Stomach (tissue), 4 donors: ENCODE results near the gene WDR93.

ENCODE experiments used
- EP300 ChIP-seq: sonication (generic); formaldehyde crosslinking; IDR thresholded peaks from one replicate; pipeline ENCODE4 v1.6.1; 2017; ENCODE audit warnings: antibody characterized with exemption
- POLR2A ChIP-seq, 4 donors: fragments of 450-650 bp; IDR thresholded peaks; one replicate each; pipeline ENCODE4 v1.6.1; 2016; ENCODE audit warnings: antibody characterized with exemption in 4 of 4, control low read depth in 2 of 4, mild to moderate bottlenecking in 1 of 4, moderate library complexity in 1 of 4
- POLR2AphosphoS5 ChIP-seq, 3 donors: sonication (generic); formaldehyde crosslinking; IDR thresholded peaks; one replicate each; pipeline ENCODE4 v1.6.1; 2016; ENCODE audit warnings: antibody characterized with exemption in 3 of 3
- TF ChIP-seq, protein P1 (sequence below), 7 experiments: fragments of 450-650 bp in 4 of 7; fragments of 200-600 bp in 3 of 7; sonication (generic) in 3 of 7; IDR thresholded peaks; one replicate each; pipeline ENCODE4 v1.5.1; 2016 to 2019; ENCODE audit warnings: antibody characterized with exemption in 7 of 7, control low read depth in 2 of 7, mild to moderate bottlenecking in 1 of 7

DNA sequence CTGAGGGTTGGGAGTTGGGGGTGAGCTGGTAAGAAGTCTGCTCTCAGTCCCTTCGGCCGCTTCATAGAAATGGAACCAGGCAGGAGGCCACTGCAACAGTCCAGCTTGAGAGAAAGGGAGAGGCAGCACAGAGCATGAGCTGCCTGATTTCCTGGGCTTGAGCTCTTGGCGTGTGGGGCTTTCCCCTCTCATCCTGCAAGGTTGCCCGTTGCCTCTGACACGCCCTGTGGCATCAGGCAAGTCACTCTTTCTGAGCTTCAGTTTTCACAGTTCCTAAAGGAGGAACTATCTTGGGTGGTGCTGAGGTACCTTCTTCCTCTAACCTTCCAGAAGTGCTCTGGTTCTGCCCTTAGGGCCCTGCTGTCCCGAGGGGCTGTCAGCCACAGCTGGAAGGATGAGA lies 90.4 kb downstream of the WDR93 start:
- TF ChIP-seq, protein P1, sequence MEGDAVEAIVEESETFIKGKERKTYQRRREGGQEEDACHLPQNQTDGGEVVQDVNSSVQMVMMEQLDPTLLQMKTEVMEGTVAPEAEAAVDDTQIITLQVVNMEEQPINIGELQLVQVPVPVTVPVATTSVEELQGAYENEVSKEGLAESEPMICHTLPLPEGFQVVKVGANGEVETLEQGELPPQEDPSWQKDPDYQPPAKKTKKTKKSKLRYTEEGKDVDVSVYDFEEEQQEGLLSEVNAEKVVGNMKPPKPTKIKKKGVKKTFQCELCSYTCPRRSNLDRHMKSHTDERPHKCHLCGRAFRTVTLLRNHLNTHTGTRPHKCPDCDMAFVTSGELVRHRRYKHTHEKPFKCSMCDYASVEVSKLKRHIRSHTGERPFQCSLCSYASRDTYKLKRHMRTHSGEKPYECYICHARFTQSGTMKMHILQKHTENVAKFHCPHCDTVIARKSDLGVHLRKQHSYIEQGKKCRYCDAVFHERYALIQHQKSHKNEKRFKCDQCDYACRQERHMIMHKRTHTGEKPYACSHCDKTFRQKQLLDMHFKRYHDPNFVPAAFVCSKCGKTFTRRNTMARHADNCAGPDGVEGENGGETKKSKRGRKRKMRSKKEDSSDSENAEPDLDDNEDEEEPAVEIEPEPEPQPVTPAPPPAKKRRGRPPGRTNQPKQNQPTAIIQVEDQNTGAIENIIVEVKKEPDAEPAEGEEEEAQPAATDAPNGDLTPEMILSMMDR (IDR thresholded peaks at IDR 0.05), result no peak
- TF ChIP-seq POLR2A (IDR thresholded peaks at IDR 0.05) (no peak), EP300 (no peak), POLR2AphosphoS5 (IDR thresholded peaks at IDR 0.05) (no peak)
